HepG2 (cell line): ENCODE results near the gene TFEB. TPM values are rescaled to one million over a fixed set of nuclear protein-coding genes. Genes with fewer than 3 reads are reported as not detected.

ENCODE experiments used
- ATAC-seq: fragments of 200-7000 bp; cut with Tn5 transposase; 3 replicates; pipeline ENCODE4 v1.9.1; 2020; ENCODE audit warnings: mild to moderate bottlenecking, moderate library complexity
- BruUV-seq: library from RNA; stranded (reverse); fragments of 400-500 nt; replicated peaks from 2 replicates; lab custom pipeline; 2021; lab: Mats Ljungman, UMichigan
- CTCF ChIA-PET: fragments of 300-600 bp; formaldehyde crosslinking; extraction: SDS; loops from one replicate; lab custom pipeline; 2021; ENCODE audit warnings: low total read pairs, inconsistent platforms, low intra/inter-chr PET ratio; lab: Yijun Ruan, JAX
- POLR2A ChIA-PET: fragments of 350-600 bp; sonication (Branson Sonifier 250); formaldehyde crosslinking; loops from one replicate; lab custom pipeline; 2020; ENCODE audit warnings: antibody characterized with exemption, inconsistent platforms; lab: Yijun Ruan, JAX
- DNase-seq: peaks from one replicate; pipeline ENCODE4 v3.0.0-alpha.2; 2015; ENCODE audit warnings: low spot score
- FAIRE-seq: peaks from 3 replicates; lab custom pipeline; 2011; peaks lifted over from hg19 to GRCh38; lab: Jason Lieb, UNC
- H2AFZ ChIP-seq: one replicate; pipeline ENCODE4 v1.6.1; 2011; ENCODE audit warnings: low read length, inconsistent platforms
- H3K27ac ChIP-seq: fragments of 300-600 bp; 3 replicates; pipeline ENCODE4 v1.8.0; 2011; ENCODE audit warnings: mixed run types, mild to moderate bottlenecking, mixed read lengths, low read length, inconsistent platforms; ENCODE audit not compliant: insufficient read depth; ENCODE audit errors: extremely low read length
- H3K27me3 ChIP-seq, 2 experiments: fragments of 200-600 bp in 1 of 2; 2 replicates in 1 of 2; 3 replicates in 1 of 2; pipeline versions ENCODE4 v1.6.0 to v1.8.0; 2011; ENCODE audit warnings: low read length in 2 of 2, mild to moderate bottlenecking in 2 of 2, moderate library complexity in 2 of 2, inconsistent platforms in 1 of 2; ENCODE audit not compliant: insufficient read depth in 2 of 2, control insufficient read depth in 1 of 2
- H3K36me3 ChIP-seq, 2 experiments: fragments of 200-600 bp in 1 of 2; replicated peaks in 1 of 2; 2 replicates in 1 of 2; 3 replicates in 1 of 2; pipeline versions ENCODE4 v1.5.1 to v1.8.0; 2011; ENCODE audit warnings: low read length in 2 of 2, inconsistent platforms in 1 of 2; ENCODE audit not compliant: insufficient read depth in 2 of 2, control insufficient read depth in 1 of 2
- H3K4me1 ChIP-seq: 2 replicates; pipeline ENCODE4 v1.5.1; 2012; ENCODE audit warnings: low read length, inconsistent platforms; ENCODE audit not compliant: insufficient read depth
- H3K4me2 ChIP-seq: 2 replicates; pipeline ENCODE4 v1.6.0; 2011; ENCODE audit warnings: low read depth, low read length, inconsistent platforms
- H3K4me3 ChIP-seq, 3 experiments: fragments of 200-600 bp in 1 of 3; sonication (generic), shearing (Covaris generic) in 1 of 3; replicated peaks in 1 of 3; 2 replicates each; pipeline ENCODE4 v1.5.1; 2011 to 2016; ENCODE audit warnings: low read length in 3 of 3, inconsistent platforms in 2 of 3, low read depth in 2 of 3, mild to moderate bottlenecking in 2 of 3, control low read depth in 1 of 3, mixed read lengths in 1 of 3; ENCODE audit not compliant: insufficient read depth in 1 of 3
- H3K79me2 ChIP-seq: one replicate; pipeline ENCODE4 v1.6.1; 2011; ENCODE audit warnings: low read length, inconsistent platforms; ENCODE audit not compliant: insufficient read depth
- H3K9ac ChIP-seq: 2 replicates; pipeline ENCODE4 v1.6.0; 2011; ENCODE audit warnings: mild to moderate bottlenecking, low read depth, low read length, inconsistent platforms; ENCODE audit not compliant: insufficient read depth
- H3K9me3 ChIP-seq: 2 replicates; pipeline ENCODE4 v1.5.1; 2012; ENCODE audit warnings: mild to moderate bottlenecking, low read length
- H4K20me1 ChIP-seq: 2 replicates; pipeline ENCODE4 v1.6.0; 2011; ENCODE audit warnings: inconsistent platforms, mild to moderate bottlenecking, low read length, moderate library complexity; ENCODE audit not compliant: insufficient read depth
- KDM2A ChIP-seq: sonication (generic); formaldehyde crosslinking; IDR thresholded peaks from 2 replicates; pipeline ENCODE4 v1.4.0; 2020; ENCODE audit warnings: low read depth, missing genetic modification reagents, borderline replicate concordance
- RCOR2 ChIP-seq: IDR thresholded peaks from 2 replicates; pipeline ENCODE4 v1.6.1; 2016; ENCODE audit warnings: missing biosample characterization, missing genetic modification reagents
- SIX4 ChIP-seq: sonication (generic); formaldehyde crosslinking; IDR thresholded peaks from 2 replicates; pipeline ENCODE4 v1.4.0; 2020; ENCODE audit warnings: missing genetic modification reagents
- STAG1 ChIP-seq: sonication (generic); formaldehyde crosslinking; IDR thresholded peaks from 2 replicates; pipeline ENCODE4 v1.4.0; 2020; ENCODE audit warnings: missing genetic modification reagents
- TOE1 ChIP-seq: sonication (generic); formaldehyde crosslinking; IDR thresholded peaks from 2 replicates; pipeline ENCODE4 v1.4.0; 2020; ENCODE audit warnings: mild to moderate bottlenecking, missing genetic modification reagents
- ZNF121 ChIP-seq: sonication (generic); formaldehyde crosslinking; IDR thresholded peaks from 2 replicates; pipeline ENCODE4 v1.5.0; 2020; ENCODE audit warnings: mild to moderate bottlenecking, missing genetic modification reagents
- ZNF136 ChIP-seq: sonication (generic); formaldehyde crosslinking; IDR thresholded peaks from 2 replicates; pipeline ENCODE4 v1.8.1; 2022; ENCODE audit warnings: low read depth, mild to moderate bottlenecking, moderate library complexity, missing genetic modification reagents
- ZNF232 ChIP-seq: sonication (generic); formaldehyde crosslinking; IDR thresholded peaks from 2 replicates; pipeline ENCODE4 v1.4.0; 2020; ENCODE audit warnings: missing genetic modification reagents, borderline replicate concordance
- ZNF329 ChIP-seq: sonication (generic); formaldehyde crosslinking; IDR thresholded peaks from 2 replicates; pipeline ENCODE4 v1.9.0; 2021; ENCODE audit warnings: low read depth, mild to moderate bottlenecking, missing genetic modification reagents
- ZNF350 ChIP-seq: sonication (generic); formaldehyde crosslinking; IDR thresholded peaks from 2 replicates; pipeline ENCODE4 v1.4.0; 2020; ENCODE audit warnings: mild to moderate bottlenecking, low read depth, missing genetic modification reagents, borderline replicate concordance
- ZNF44 ChIP-seq: sonication (generic); formaldehyde crosslinking; IDR thresholded peaks from 2 replicates; pipeline ENCODE4 v1.5.1; 2020; ENCODE audit warnings: mild to moderate bottlenecking, missing genetic modification reagents
- ZNF841 ChIP-seq: sonication (generic); formaldehyde crosslinking; IDR thresholded peaks from 2 replicates; pipeline ENCODE4 v1.8.1; 2023; ENCODE audit warnings: missing genetic modification reagents, borderline replicate concordance
- WGBS: methylation state at CpG from one replicate; pipeline ENCODE4 v1.1.6; 2017; ENCODE audit warnings: low lambda C conversion rate; 5-methylcytosine and 5-hydroxymethylcytosine counted together
- in situ Hi-C: cut with HindIII; loops from 2 replicates; pipeline ENCODE4 v1.10.0; 2017; ENCODE audit warnings: low pct_unique_long_range_greater_than_20kb; ENCODE audit not compliant: extremely low pct_ligation_motif_present
- intact Hi-C: fragments of 100-400 bp; cut with micrococcal nuclease; formaldehyde crosslinking; loops from one replicate; pipeline ENCODE4 v1.10.0; 2022; ENCODE audit not compliant: unreplicated experiment
- polyA plus RNA-seq, 8 experiments: library from polyadenylated mRNA; depleted of rRNA in 3 of 8; stranded (reverse) in 7 of 8; unstranded in 1 of 8; fragments of >200 nt; fragmentation: Illumina TruSeq in 4 of 8; extraction: Trizol in 4 of 8; gene quantifications; 2 replicates each; pipeline versions ENCODE4 v1.2.1 to v1.2.3, GENCODE V29; 2011 to 2016; ENCODE audit warnings: low read depth in 4 of 8, missing spikeins in 1 of 8, mixed read lengths in 1 of 8; ENCODE audit not compliant: insufficient read depth in 1 of 8
- total RNA-seq, 5 experiments: library from RNA; depleted of rRNA; stranded (reverse); fragments of >200 nt; fragmentation: Illumina TruSeq; extraction: Trizol; gene quantifications; 2 replicates each; pipeline ENCODE4 v1.2.3, GENCODE V29; 2016; ENCODE audit warnings: low read depth in 1 of 5
- TF ChIP-seq, protein P1 (sequence below): sonication (generic); formaldehyde crosslinking; IDR thresholded peaks from 2 replicates; pipeline ENCODE4 v1.4.0; 2020; ENCODE audit warnings: mild to moderate bottlenecking, missing genetic modification reagents, borderline replicate concordance
- TF ChIP-seq, protein P2 (sequence below): sonication (generic); formaldehyde crosslinking; IDR thresholded peaks from 2 replicates; pipeline ENCODE4 v1.5.0; 2020; ENCODE audit warnings: missing genetic modification reagents

TFEB gene
- total and polyA plus RNA-seq, 2 of the 13 experiments (the other 11 are each of a cell fraction or from before 2014, with no cell fraction given) = 13.3 to 18.7 TPM

DNA sequence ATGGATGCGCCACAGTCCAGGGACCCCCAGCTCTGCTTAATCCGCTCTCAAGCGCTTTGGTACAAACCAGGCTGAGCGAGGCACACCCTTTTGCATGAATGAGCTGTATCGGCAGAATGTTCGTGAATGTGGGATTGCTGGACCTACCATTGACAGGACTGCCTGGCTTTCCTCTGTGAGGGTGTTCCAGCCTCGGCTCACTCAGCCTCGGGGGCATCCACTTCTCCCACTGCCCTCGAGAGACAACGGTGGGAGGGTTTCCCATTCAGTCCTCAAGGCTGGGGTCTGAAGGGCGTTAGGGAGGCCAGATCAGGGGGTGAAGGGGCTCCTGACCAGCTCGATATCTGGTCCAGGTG is 79.8 kb downstream of the TFEB start (continued):
- TF ChIP-seq ZNF44 (CRISPR knock-in tag) (no peak), RCOR2 (CRISPR knock-in tag) (no peak), ZNF329 (no peak), ZNF841 (no peak), ZNF121 (no peak), KDM2A (CRISPR knock-in tag) (no peak), STAG1 (no peak), TOE1 (CRISPR knock-in tag) (no peak), ZNF350 (CRISPR knock-in tag) (no peak), SIX4 (CRISPR knock-in tag) (no peak)
- TF ChIP-seq, protein P1, sequence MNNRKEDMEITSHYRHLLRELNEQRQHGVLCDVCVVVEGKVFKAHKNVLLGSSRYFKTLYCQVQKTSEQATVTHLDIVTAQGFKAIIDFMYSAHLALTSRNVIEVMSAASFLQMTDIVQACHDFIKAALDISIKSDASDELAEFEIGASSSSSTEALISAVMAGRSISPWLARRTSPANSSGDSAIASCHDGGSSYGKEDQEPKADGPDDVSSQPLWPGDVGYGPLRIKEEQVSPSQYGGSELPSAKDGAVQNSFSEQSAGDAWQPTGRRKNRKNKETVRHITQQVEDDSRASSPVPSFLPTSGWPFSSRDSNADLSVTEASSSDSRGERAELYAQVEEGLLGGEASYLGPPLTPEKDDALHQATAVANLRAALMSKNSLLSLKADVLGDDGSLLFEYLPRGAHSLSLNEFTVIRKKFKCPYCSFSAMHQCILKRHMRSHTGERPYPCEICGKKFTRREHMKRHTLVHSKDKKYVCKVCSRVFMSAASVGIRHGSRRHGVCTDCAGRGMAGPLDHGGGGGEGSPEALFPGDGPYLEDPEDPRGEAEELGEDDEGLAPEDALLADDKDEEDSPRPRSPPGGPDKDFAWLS (CRISPR knock-in tag) = no peak

DNA sequence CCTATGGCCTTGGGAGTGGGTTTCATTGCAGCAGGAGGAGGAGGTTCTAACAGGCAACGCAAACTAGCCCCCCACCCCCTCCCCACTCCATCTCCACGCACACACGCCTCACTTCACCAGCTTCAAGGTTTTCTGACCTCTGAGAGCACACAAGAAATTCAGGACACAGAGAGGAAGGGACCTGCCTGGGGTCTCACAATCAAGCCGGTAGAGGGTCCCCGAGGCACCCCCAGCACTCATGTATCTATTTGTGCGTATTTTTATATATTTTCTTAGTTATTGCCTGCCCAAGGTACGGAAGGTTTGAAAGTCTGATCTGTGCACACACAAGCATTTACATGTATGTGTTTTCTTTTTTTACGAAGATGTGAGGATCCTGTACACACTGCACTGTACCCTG is 80.2 kb downstream of the TFEB start:
- Histone ChIP-seq H3K79me2 (no peaks in the 10 kb centered on the region), H3K27me3 (peaks cover 2 to 54% of the 10 kb centered on the region in 2 experiments; a peak in 4 of 5 replicates), H3K4me1 (peaks cover 29% of the 10 kb centered on the region), H3K27ac (no peak overlapping the region), H4K20me1 (no peaks in the 10 kb centered on the region), H3K4me2 (no peak overlapping the region), H3K4me3 (no peak overlapping the region), H2AFZ (no peak overlapping the region), H3K9ac (no peak overlapping the region), H3K9me3 (no peaks in the 10 kb centered on the region), H3K36me3 (no peaks in the 10 kb centered on the region)
- intact Hi-C loops = no loop called here
- ATAC-seq = no peak
- TF ChIP-seq, protein P2, sequence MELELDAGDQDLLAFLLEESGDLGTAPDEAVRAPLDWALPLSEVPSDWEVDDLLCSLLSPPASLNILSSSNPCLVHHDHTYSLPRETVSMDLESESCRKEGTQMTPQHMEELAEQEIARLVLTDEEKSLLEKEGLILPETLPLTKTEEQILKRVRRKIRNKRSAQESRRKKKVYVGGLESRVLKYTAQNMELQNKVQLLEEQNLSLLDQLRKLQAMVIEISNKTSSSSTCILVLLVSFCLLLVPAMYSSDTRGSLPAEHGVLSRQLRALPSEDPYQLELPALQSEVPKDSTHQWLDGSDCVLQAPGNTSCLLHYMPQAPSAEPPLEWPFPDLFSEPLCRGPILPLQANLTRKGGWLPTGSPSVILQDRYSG (CRISPR knock-in tag) = no peak
- TF ChIP-seq ZNF136 (no peak), ZNF232 (no peak)
- WGBS = 57% methylated on average over 8 of the region's 8 CpGs
- BruUV-seq = no TSS peak
- no peak for DNase-seq
- POLR2A ChIA-PET = no interaction called here
- FAIRE-seq = no peak
- in situ Hi-C loops = no loop called here
- CTCF ChIA-PET = no interaction called here
